ENCODE results near the gene ZBTB8A. TPM values are rescaled to one million over a fixed set of nuclear protein-coding genes. Genes with fewer than 3 reads are reported as not detected.
A peak's percentile ranks its signal among the peaks of the same experiment; 100 is the strongest.
"Not testable (repeated sequence)": the region's sequence is repeated elsewhere in the genome, so short reads cannot be mapped to it uniquely, and the experiment has no call there.

ZBTB8A gene
- total RNA-seq, 4 donors from 2014 or later: 2.4 to 6.1 (median 2.8) TPM

DNA sequence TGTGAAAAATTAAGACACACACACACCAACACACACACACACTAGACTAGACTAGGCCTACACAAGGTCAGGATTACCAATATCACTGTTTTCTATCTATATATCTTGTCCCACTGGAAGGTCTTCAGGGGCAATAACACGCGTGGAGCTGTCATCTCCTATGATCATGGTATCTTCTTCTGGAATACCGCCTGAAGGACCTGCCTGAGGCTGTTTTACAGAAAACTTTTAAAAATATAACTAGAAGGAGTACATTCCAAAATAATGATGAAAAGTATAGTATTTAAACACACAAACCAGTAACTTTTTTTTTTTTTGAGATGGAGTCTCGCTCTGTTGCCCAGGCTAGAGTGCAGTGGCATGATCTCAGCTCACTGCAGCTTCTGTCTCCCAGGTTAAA, 20.3 kb upstream of the ZBTB8A start:
- DNase-seq: no peak
- H3K4me3 ChIP-seq: no peak overlapping the region
- intact Hi-C loops (cut with DNase I): no loop called here
- H3K27me3 ChIP-seq: no peaks in the 10 kb centered on the region
- no peaks in the 10 kb centered on the region for H3K36me3 ChIP-seq
- 88 to 90% methylated on average over 4 of the region's 4 CpGs for WGBS, 2 donors
- H3K27ac ChIP-seq: no peak overlapping the region
- no peak for TF ChIP-seq POLR2A (IDR thresholded peaks at IDR 0.05)
- TF ChIP-seq, protein P1, sequence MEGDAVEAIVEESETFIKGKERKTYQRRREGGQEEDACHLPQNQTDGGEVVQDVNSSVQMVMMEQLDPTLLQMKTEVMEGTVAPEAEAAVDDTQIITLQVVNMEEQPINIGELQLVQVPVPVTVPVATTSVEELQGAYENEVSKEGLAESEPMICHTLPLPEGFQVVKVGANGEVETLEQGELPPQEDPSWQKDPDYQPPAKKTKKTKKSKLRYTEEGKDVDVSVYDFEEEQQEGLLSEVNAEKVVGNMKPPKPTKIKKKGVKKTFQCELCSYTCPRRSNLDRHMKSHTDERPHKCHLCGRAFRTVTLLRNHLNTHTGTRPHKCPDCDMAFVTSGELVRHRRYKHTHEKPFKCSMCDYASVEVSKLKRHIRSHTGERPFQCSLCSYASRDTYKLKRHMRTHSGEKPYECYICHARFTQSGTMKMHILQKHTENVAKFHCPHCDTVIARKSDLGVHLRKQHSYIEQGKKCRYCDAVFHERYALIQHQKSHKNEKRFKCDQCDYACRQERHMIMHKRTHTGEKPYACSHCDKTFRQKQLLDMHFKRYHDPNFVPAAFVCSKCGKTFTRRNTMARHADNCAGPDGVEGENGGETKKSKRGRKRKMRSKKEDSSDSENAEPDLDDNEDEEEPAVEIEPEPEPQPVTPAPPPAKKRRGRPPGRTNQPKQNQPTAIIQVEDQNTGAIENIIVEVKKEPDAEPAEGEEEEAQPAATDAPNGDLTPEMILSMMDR (IDR thresholded peaks at IDR 0.05): no peak
- no peaks in the 10 kb centered on the region for H3K9me3 ChIP-seq
- H3K4me1 ChIP-seq: peaks cover 0 to 12% (median 5%) of the 10 kb centered on the region in 3 donors

DNA sequence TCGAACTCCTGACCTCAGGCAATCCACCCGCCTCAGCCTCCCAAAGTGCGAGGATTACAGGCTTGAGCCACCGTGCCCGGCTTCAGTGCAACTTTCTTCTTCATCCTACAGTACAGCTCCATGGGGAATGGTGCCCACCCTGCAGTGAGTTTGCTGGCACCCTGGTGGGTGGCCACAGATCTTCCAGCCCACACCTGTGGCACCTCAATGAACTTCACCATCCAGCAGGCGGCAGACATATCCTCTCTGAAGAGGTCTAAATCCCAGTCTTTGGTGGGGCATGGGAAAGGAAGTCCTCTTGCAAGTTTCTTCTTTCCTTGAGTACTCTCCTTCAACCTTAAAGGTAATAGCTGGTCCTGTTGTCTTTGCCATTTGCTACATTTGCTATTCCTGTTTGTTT, 18.1 kb upstream of the ZBTB8A start:
- intact Hi-C loops (cut with DNase I): no loop called here
- H3K9me3 ChIP-seq: no peaks in the 10 kb centered on the region
- H3K27me3 ChIP-seq: no peaks in the 10 kb centered on the region
- H3K4me3 ChIP-seq: peak overlapping the region in 2 of 4 donors; percentile 32 to 61
- 87 to 89% methylated on average over 1 to 5 of the region's 6 CpGs for WGBS, 2 donors
- H3K4me1 ChIP-seq: peaks cover 0 to 12% (median 5%) of the 10 kb centered on the region in 3 donors
- DNase-seq: no peak
- H3K36me3 ChIP-seq: no peaks in the 10 kb centered on the region
- TF ChIP-seq, protein P1 (IDR thresholded peaks at IDR 0.05): no peak
- no peak for TF ChIP-seq POLR2A (IDR thresholded peaks at IDR 0.05)
- H3K27ac ChIP-seq: no peak overlapping the region

DNA sequence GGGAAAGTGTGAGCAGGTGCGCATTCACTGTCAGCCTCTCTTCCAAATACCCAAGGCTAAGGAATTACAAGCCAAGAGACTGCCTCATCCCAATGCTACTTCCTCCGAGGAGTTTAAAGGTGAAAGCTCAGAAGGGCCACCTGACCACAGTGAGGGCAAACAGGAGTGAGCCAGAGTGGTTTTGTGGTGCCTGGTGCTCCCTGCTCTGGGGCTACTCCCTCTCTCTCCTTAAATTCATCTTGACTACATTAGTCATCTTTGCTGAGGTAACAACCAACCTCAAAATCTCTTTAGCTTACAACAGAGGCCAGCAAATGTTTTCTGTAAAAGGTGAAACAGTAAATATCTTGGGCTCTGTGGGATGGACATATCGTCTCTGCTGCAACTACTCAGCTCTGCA, 14.2 kb upstream of the ZBTB8A start:
- intact Hi-C loops (cut with DNase I): no loop called here
- no peak overlapping the region for H3K27ac ChIP-seq
- WGBS, 2 donors: 59 to 71% methylated on average over 3 of the region's 3 CpGs
- H3K36me3 ChIP-seq: no peaks in the 10 kb centered on the region
- no peak overlapping the region for H3K4me3 ChIP-seq
- peaks cover 0 to 11% (median 5%) of the 10 kb centered on the region in 3 donors for H3K4me1 ChIP-seq
- no peak for TF ChIP-seq POLR2A (IDR thresholded peaks at IDR 0.05)
- TF ChIP-seq, protein P1 (IDR thresholded peaks at IDR 0.05): no peak
- DNase-seq: no peak
- H3K9me3 ChIP-seq: no peaks in the 10 kb centered on the region
- no peaks in the 10 kb centered on the region for H3K27me3 ChIP-seq

DNA sequence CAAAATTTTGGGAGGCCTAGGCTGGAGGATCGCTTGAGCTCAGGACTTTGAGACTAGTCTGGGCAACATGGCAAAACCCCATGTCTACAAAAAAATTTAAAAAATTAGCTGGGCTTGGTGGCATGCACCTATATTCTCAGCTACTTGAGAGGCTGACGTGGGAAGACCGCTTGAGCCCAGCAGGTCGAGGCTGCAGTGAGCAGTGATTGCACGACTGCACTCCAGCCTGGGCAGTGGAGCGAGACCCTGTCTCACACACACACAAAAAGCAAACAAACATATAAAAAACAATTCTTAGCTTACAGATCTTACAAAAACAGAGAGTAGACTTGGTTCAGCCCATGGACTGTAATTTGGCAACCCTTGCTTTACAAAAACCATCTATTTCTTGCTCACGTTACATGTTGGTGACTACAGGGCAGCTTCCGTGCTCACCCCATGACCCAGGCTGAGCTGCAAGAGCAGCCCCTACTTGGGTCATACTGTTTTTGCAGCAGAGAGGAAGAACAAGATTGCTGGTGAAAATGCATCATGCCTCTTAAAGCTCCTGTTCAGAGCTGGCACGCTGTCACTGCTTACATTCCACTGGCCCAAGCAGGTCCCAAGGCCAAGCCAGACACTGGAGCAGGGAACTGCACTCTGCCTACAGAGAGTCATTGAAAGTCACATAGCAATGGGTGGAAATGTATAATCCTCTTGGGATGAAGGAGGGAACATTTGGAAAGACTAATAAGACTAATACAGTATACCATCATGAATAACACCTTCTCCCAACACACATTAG, 13.4 kb upstream of the ZBTB8A start:
- WGBS, 2 donors: 81 to 86% methylated on average over 7 to 9 of the region's 9 CpGs
- no peak for DNase-seq
- no peaks in the 10 kb centered on the region for H3K36me3 ChIP-seq
- H3K27ac ChIP-seq: no peak overlapping the region
- no peak for TF ChIP-seq POLR2A (IDR thresholded peaks at IDR 0.05)
- no peak overlapping the region for H3K4me3 ChIP-seq
- intact Hi-C loops (cut with DNase I): no loop called here
- H3K4me1 ChIP-seq: peaks cover 0 to 3% (median 1%) of the 10 kb centered on the region in 3 donors
- H3K27me3 ChIP-seq: no peaks in the 10 kb centered on the region
- no peaks in the 10 kb centered on the region for H3K9me3 ChIP-seq

DNA sequence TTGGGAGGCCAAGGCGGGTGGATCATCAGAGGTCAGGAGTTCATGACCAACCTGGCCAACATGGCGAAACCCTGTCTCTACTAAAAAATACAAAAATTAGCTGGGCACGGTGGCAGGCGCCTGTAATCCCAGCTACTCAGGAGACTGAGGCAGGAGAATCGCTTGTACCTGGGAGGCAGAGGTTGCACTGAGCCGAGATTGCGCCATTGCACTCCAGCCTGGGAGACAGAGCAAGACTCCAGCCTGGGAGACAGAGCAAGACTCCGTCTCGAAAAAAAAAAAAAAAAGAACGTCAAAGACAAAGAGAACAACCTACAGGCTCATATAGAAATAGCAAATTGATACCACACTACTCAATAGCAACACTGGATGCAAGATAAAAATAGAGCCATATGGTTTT, 10.7 kb upstream of the ZBTB8A start:
- H3K36me3 ChIP-seq; DNase-seq; H3K4me1 ChIP-seq; H3K4me3 ChIP-seq; H3K9me3 ChIP-seq; H3K27me3 ChIP-seq; intact Hi-C loops (cut with DNase I); H3K27ac ChIP-seq: not testable (repeated sequence)
- WGBS, 2 donors: 79 to 82% methylated on average over 10 of the region's 10 CpGs

DNA sequence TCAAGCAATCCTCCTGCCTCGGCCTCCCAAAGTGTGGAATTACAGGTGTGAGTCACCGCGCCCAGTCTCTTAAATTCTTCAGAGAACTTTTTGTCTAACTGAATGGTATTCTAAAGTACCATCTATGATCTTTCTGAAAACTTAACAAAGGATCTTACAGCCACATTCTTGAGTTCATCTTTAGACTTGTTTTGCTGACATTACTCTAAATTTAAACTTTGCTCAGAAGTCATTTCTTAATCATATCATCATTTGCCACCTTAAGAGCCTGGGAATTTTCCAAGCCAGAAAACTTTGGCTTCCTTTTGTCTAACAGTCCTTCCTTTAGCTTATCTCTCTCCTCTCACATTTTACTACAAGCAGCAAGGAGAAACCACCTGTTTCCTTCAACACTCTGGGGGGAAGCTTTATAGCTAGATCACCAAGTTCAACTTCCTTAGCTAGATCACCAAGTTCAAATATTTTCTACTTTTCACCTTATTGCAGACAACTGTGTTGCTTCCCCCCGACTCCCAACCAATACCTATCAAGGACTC, 5.4 kb upstream of the ZBTB8A start:
- intact Hi-C loops (cut with DNase I): no loop called here
- WGBS, 2 donors: 70 to 79% methylated on average over 4 of the region's 4 CpGs
- peaks cover 0 to 5% (median 0%) of the 10 kb centered on the region in 4 donors for H3K27me3 ChIP-seq
- H3K4me1 ChIP-seq: peaks cover 0 to 7% (median 0%) of the 10 kb centered on the region in 3 donors
- H3K9me3 ChIP-seq: peaks cover 0 to 8% (median 0%) of the 10 kb centered on the region in 3 donors
- H3K27ac ChIP-seq: no peak overlapping the region
- H3K4me3 ChIP-seq: no peak overlapping the region
- TF ChIP-seq, protein P1 (IDR thresholded peaks at IDR 0.05): no peak
- TF ChIP-seq POLR2A (IDR thresholded peaks at IDR 0.05): no peak
- DNase-seq: no peak
- H3K36me3 ChIP-seq: no peaks in the 10 kb centered on the region
